NB4 (cell line): ENCODE results near the gene TBC1D9.

Experiments
- CTCF ChIP-seq: IDR thresholded peaks from one replicate; pipeline ENCODE4 v1.5.1; 2012; ENCODE audit warnings: low read depth, low read length
- MAX ChIP-seq: IDR thresholded peaks from 2 replicates; pipeline ENCODE4 v1.6.1; 2011; ENCODE audit warnings: low read depth, low read length
- POLR2A ChIP-seq: IDR thresholded peaks from 2 replicates; pipeline ENCODE4 v1.6.1; 2011; ENCODE audit warnings: mild to moderate bottlenecking; ENCODE audit not compliant: insufficient read length; ENCODE audit errors: extremely low read depth

- TF ChIP-seq MAX (no peak), POLR2A (no peak), CTCF (no peak)
These were observed 96.1 kb downstream of the TBC1D9 start for GRCh38 chr4:140659943-140660700.
